NCI-H1105 treated with DMSO at 0.1 percent for 48 hours (cell line): Measurements from ENCODE around the gene GLYR1.
A peak's percentile ranks its signal among the peaks of the same experiment; 100 is the strongest.
"Not testable (repeated sequence)": the region's sequence is repeated elsewhere in the genome, so short reads cannot be mapped to it uniquely, and the experiment has no call there.

Source experiments
- DNase-seq: peaks from one replicate; lab custom pipeline; 2025; lab: John Stamatoyannopoulos, UW

Gene GLYR1

GRCh38 chr16:4846901-4847773, at the start of gene GLYR1, which contains the start of gene UBN1:
Gene GLYR1, minus strand, starts transcription at chr16:4847288. Its CDS starts 23 bp downstream, at chr16:4847265.
Gene UBN1, plus strand, starts transcription at chr16:4847481. Its CDS starts 5,437 bp downstream, at chr16:4852918.
- DNase-seq = peak; percentile 87

DNA sequence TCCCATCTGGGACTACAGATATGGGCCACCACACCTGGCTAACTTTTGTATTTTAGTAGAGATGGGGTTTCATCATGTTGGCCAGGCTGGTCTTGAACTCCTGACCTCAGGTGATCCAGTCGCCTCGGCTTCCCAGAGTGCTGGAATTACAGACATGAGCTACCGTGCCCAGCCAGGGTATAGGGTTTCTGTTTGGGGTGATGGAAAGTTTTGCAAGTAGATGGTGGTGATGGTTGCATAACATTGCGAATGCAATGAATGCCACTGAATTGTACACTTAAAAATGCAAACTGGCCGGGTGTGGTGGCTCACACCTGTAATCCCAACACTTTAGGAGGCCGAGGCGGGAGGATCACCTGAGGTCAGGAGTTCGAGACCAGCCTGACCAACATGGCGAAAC, 49.7 kb upstream of the GLYR1 start:
- not testable (repeated sequence) for DNase-seq

GRCh38 chr16:4895366-4895765, 48.3 kb upstream of the GLYR1 start:
- DNase-seq = no peak

- DNase-seq = no peak
These were observed 47.4 kb upstream of the GLYR1 start for GRCh38 chr16:4894276-4895150.

DNA sequence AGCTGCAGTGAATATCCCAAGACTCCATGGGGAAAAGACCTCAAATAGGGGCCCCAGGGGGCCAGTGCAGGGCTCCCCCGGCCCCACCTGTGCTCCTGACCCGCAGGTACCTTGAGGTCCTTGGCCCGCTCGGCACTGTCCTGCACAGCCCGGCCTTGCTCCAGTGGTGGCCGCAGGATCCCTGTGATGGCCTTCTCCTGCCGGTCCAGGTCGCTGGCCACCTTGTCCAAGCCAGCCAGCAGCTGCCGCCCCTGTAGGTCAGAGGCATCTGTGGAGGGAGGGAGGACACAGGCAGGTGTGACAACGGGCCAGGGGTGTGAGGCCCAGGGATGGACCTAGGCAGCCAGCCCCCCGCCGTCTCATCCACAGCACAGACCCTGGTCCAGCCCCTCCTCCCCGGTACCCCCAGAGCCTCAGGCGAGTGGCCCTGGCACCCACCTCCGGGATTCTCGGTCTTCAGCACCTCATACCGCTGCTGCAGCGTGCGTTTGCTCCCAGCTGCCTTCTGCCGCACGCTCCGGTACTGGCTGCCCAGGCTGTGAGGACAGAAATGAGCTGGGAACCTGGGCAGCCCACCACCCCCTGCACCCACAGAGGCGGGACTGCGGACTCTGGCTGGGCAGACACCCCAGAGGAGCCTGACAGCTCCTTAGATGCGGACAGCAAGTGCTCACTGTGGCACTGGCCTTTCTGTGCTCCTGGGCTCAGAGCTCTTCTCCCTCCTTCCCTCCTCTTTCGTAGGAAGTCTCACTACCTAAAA, 46.2 kb upstream of the GLYR1 start:
- no peak for DNase-seq

GRCh38 chr16:4892361-4893102, 45.4 kb upstream of the GLYR1 start:
- no peak for DNase-seq

GRCh38 chr16:4891886-4892216, 44.8 kb upstream of the GLYR1 start:
- DNase-seq = no peak

DNA sequence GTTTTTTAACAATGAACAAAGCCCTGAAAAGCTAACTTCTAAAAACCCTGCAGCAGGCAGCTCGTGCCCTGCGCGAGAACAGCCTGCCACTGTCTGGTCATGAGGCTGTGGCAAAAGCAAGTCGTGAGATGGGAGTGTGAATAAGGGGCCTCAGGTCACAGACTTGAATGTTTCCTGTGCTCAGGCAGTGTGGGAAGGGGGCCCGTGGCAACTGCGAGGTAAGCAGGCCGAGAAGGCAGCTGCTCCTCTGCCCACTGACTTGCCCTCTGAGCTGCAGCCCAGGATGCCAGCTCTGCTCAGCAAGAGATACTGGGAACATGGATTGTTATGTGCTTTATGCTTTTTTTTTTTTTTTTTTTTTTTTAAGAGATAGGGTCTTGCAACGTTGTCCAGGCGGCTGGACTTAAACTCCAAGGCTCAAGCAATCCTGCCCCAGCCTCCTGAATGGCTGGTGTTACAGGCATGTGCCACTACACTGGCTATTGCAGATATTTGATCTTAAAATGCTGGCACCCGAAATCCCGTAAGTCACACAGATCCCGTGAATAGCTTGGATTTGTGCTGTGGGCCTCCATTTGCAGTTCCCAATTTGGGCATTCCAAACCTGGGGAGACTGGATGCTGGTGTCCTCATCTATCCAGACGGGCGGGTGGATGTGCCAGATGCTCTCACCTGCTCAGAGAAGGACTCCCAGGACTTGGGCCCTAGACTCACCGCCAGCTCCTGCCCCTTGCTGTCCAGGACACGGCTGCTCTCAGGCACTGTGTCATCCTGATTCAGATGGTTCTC, 44.2 kb upstream of the GLYR1 start:
- DNase-seq = no peak

- DNase-seq = no peak
These were observed 43.6 kb upstream of the GLYR1 start for GRCh38 chr16:4890686-4891085.

- DNase-seq = no peak
These were observed 42.9 kb upstream of the GLYR1 start for GRCh38 chr16:4890026-4890425.

GRCh38 chr16:4888428-4889135, 41.5 kb upstream of the GLYR1 start:
- DNase-seq = no peak

DNA sequence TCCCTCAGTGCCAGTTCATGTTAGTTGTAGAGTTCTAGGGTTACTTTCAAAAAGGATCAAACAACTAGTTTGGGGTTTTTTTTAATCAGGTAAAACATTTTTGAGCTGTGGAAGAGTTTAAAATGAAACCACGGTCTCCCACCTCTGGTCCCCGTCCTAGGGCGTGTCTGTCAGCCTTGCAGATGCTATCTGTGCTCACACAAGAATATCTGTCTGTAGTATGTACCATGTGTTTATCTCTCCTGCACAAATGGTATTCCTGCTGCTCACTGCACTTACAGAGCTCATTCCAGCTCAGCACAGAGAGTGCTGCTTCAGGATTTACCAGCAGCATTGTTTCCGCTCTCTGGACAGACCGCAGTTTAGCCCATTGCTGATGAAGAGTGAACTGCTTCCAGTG, 39.1 kb upstream of the GLYR1 start:
- DNase-seq = no peak

GRCh38 chr16:4884972-4885874, 38.1 kb upstream of the GLYR1 start:
- no peak for DNase-seq

GRCh38 chr16:4884209-4884608, 37.1 kb upstream of the GLYR1 start:
- no peak for DNase-seq

GRCh38 chr16:4883501-4883900, 36.4 kb upstream of the GLYR1 start:
- no peak for DNase-seq

- DNase-seq = peak; percentile 80
These were observed 35.7 kb upstream of the GLYR1 start for GRCh38 chr16:4882633-4883285.

DNA sequence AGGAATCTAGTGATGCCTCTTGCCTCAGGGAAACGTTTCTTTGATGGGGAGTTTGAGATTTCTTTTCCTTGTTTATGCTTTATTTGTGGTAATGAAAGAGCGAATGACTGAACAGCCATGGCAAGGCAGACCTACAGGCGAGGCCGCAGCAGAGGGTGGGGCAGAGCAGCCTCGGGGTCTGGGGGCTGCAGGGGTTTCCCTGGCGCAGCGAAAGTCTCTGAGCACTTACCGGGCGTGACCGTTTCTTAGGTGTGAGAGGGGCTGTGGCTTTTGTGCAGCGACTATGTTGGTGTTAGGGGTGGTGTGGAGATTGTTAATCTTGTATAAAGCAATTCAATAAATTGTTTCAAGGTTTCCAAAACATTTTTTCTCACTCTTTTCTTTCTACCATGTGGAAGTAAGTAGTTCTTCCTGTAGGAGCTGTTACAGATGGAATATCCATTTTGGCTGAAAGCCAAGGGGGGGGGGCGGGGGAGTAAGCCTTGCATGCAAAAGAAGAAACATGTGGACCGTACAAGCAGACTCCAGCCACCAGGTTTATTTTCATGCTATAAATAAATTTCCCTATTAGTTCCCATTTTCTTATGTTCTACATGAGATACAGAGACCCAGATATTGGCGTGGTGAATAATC, 35.0 kb upstream of the GLYR1 start:
- no peak for DNase-seq

GRCh38 chr16:4880006-4880580, 33.0 kb upstream of the GLYR1 start:
- no peak for DNase-seq
